ENCODE measurements around the gene UBE2QL1.

UBE2QL1 gene

GRCh38 chr5:6452622-6453504, 4.2 kb downstream of the UBE2QL1 start:
- no peak for DNase-seq (ENCODE audit: extremely low read depth, insufficient read length)
- TF ChIP-seq, protein P1, sequence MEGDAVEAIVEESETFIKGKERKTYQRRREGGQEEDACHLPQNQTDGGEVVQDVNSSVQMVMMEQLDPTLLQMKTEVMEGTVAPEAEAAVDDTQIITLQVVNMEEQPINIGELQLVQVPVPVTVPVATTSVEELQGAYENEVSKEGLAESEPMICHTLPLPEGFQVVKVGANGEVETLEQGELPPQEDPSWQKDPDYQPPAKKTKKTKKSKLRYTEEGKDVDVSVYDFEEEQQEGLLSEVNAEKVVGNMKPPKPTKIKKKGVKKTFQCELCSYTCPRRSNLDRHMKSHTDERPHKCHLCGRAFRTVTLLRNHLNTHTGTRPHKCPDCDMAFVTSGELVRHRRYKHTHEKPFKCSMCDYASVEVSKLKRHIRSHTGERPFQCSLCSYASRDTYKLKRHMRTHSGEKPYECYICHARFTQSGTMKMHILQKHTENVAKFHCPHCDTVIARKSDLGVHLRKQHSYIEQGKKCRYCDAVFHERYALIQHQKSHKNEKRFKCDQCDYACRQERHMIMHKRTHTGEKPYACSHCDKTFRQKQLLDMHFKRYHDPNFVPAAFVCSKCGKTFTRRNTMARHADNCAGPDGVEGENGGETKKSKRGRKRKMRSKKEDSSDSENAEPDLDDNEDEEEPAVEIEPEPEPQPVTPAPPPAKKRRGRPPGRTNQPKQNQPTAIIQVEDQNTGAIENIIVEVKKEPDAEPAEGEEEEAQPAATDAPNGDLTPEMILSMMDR (IDR thresholded peaks at IDR 0.05; ENCODE audit: insufficient read depth, low read length, poor library complexity, severe bottlenecking) = no peak
- peaks cover 2% of the 10 kb centered on the region for H3K27me3 ChIP-seq (replicated peaks; ENCODE audit: control insufficient read depth, insufficient read depth, low read length)
- H3K36me3 ChIP-seq (ENCODE audit: control insufficient read depth, insufficient read depth, low read length) = no peaks in the 10 kb centered on the region
- no peak overlapping the region for H3K4me3 ChIP-seq (replicated peaks; ENCODE audit: low read depth, low read length)

DNA sequence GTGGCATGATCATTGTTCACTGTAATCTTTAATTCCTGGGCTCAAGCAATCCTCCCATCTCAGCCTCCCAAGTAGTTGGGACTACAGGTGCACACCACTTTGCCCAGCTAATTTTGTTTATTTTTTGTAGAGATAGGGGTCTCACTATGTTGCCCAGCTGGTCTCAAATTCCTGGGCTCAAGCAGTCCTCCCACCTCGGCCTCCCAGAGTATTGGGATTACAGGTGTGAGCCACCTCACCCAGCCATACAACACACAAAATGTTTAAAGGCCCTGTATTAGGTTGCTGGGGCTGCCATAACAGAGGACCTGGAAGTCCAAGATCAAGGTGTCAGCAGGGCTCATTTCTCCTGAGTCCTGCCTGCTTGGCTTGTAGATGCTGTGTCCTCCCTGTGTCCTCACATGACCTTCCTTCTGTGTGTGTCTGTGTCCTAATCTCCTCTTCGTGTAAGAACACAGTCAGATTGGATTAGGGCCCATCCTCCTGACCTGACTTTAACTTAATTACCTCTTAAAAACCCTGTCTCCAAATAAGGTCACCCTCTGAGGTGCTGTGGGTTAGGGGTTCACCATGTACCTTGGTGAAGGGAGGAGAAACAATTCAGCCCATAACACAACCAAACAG, 5.4 kb downstream of the UBE2QL1 start:
- TF ChIP-seq, protein P1 (IDR thresholded peaks at IDR 0.05; ENCODE audit: insufficient read depth, low read length, poor library complexity, severe bottlenecking) = no peak
- no peaks in the 10 kb centered on the region for H3K36me3 ChIP-seq (ENCODE audit: control insufficient read depth, insufficient read depth, low read length)
- H3K27me3 ChIP-seq (replicated peaks; ENCODE audit: control insufficient read depth, insufficient read depth, low read length) = no peaks in the 10 kb centered on the region; the same call in none of the 2 replicates
- DNase-seq (ENCODE audit: extremely low read depth, insufficient read length) = no peak
- no peak overlapping the region for H3K4me3 ChIP-seq (replicated peaks; ENCODE audit: low read depth, low read length)

DNA sequence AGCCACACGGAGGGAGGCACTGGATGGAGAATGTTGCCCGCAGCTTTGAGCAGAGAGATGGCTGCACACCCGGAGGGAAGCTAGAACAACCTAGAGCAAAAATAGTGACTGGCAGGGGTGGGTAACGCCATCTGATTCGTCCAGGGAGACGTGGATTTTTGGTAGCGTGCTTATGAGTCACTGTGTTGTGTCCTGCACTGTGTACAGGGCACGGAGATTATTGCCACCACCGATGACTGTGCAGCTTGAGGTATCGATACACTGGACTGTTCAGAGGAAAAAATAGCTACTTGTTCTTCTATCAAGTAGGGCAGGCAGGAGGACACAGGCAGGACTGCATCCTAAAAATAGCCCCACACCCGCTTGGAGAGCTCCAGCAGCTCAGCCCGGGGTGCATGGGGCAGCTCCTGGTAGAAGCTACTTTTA, 6.0 kb downstream of the UBE2QL1 start:
- TF ChIP-seq, protein P1 (IDR thresholded peaks at IDR 0.05; ENCODE audit: insufficient read depth, low read length, poor library complexity, severe bottlenecking) = no peak
- Histone ChIP-seq H3K4me3 (replicated peaks; ENCODE audit: low read depth, low read length) (no peak overlapping the region), H3K36me3 (ENCODE audit: control insufficient read depth, insufficient read depth, low read length) (no peaks in the 10 kb centered on the region), H3K27me3 (replicated peaks; ENCODE audit: control insufficient read depth, insufficient read depth, low read length) (no peaks in the 10 kb centered on the region; the same call in 1 of the 2 replicates)
- DNase-seq (ENCODE audit: extremely low read depth, insufficient read length) = no peak

- TF ChIP-seq, protein P1 (IDR thresholded peaks at IDR 0.05; ENCODE audit: insufficient read depth, low read length, poor library complexity, severe bottlenecking) = no peak
- no peaks in the 10 kb centered on the region for H3K36me3 ChIP-seq (ENCODE audit: control insufficient read depth, insufficient read depth, low read length)
- H3K4me3 ChIP-seq (replicated peaks; ENCODE audit: low read depth, low read length) = no peak overlapping the region
- no peaks in the 10 kb centered on the region; the same call in 1 of the 2 replicates for H3K27me3 ChIP-seq (replicated peaks; ENCODE audit: control insufficient read depth, insufficient read depth, low read length)
- no peak for DNase-seq (ENCODE audit: extremely low read depth, insufficient read length)
These were observed 7.0 kb downstream of the UBE2QL1 start for GRCh38 chr5:6455571-6456200.

GRCh38 chr5:6456766-6457370, 8.2 kb downstream of the UBE2QL1 start:
- DNase-seq (ENCODE audit: extremely low read depth, insufficient read length) = no peak
- TF ChIP-seq, protein P1 (IDR thresholded peaks at IDR 0.05; ENCODE audit: insufficient read depth, low read length, poor library complexity, severe bottlenecking) = no peak
- no peaks in the 10 kb centered on the region; the same call in 1 of the 2 replicates for H3K27me3 ChIP-seq (replicated peaks; ENCODE audit: control insufficient read depth, insufficient read depth, low read length)
- no peak overlapping the region for H3K4me3 ChIP-seq (replicated peaks; ENCODE audit: low read depth, low read length)
- no peaks in the 10 kb centered on the region for H3K36me3 ChIP-seq (ENCODE audit: control insufficient read depth, insufficient read depth, low read length)

All from GM06990 (cell line).